Spleen (tissue), 7 donors: ENCODE measurements around the gene TROAP.

ENCODE experiments used
- POLR2A ChIP-seq, 3 donors: fragments of 450-650 bp; IDR thresholded peaks; one replicate each; pipeline ENCODE4 v1.5.1; 2017; ENCODE audit warnings: antibody characterized with exemption in 3 of 3, mild to moderate bottlenecking in 1 of 3
- POLR2AphosphoS5 ChIP-seq, 3 donors: sonication (generic); formaldehyde crosslinking; IDR thresholded peaks; one replicate each; pipeline ENCODE4 v1.5.1; 2017; ENCODE audit warnings: antibody characterized with exemption in 3 of 3
- TF ChIP-seq, protein P1 (sequence below), 11 experiments: fragments of 200-600 bp in 7 of 11; fragments of 450-650 bp in 4 of 11; sonication (generic) in 4 of 11; IDR thresholded peaks in 8 of 11; conservative IDR thresholded peaks in 3 of 11; 1 replicate in 7 of 11; 2 replicates in 4 of 11; pipeline versions ENCODE4 v1.4.0 to v1.8.0; 2016 to 2021; ENCODE audit warnings: antibody characterized with exemption in 11 of 11, inconsistent platforms in 4 of 11, mild to moderate bottlenecking in 1 of 11
- donor health status: DM: no; HTN: no; CAD: no; lungs with moderate emphysema.
- donor health status: DM: no; HTN: no; CAD: no.
- donor health status: DM: no; HTN: no; CAD: no.

DNA sequence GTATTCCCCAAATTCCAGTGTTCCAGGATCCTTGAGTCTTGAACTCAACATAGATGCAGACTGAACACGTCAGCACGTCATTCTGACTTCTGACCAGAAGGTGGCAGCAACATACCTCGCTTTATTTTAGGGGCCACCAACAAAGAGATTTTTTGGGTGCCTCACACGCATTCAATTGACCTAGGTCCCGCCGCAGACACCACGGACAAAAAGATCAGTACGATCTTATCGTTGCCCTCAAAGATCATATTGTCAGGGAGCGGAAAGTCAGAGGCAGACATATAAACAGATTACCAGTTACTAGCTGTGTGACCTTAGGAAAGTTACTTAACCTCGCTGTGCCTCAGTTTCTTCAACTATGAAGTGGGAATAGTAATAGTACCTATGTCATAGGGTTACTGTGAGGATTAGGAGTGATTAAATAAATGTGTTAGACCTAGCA is 34.6 kb upstream of the TROAP start:
- TF ChIP-seq, protein P1, sequence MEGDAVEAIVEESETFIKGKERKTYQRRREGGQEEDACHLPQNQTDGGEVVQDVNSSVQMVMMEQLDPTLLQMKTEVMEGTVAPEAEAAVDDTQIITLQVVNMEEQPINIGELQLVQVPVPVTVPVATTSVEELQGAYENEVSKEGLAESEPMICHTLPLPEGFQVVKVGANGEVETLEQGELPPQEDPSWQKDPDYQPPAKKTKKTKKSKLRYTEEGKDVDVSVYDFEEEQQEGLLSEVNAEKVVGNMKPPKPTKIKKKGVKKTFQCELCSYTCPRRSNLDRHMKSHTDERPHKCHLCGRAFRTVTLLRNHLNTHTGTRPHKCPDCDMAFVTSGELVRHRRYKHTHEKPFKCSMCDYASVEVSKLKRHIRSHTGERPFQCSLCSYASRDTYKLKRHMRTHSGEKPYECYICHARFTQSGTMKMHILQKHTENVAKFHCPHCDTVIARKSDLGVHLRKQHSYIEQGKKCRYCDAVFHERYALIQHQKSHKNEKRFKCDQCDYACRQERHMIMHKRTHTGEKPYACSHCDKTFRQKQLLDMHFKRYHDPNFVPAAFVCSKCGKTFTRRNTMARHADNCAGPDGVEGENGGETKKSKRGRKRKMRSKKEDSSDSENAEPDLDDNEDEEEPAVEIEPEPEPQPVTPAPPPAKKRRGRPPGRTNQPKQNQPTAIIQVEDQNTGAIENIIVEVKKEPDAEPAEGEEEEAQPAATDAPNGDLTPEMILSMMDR (IDR thresholded peaks at IDR 0.05 in 8 of 11, conservative IDR thresholded peaks at IDR 0.05 in 3 of 11), result peak; percentile 73 to 92 (median 86)
- TF ChIP-seq POLR2A (IDR thresholded peaks at IDR 0.05) (no peak), POLR2AphosphoS5 (IDR thresholded peaks at IDR 0.05) (no peak)
